Karpas-422 (cell line): ENCODE measurements around the gene PRDM16. TPM values are rescaled to one million over a fixed set of nuclear protein-coding genes. Genes with fewer than 3 reads are reported as not detected.
A peak's percentile ranks its signal among the peaks of the same experiment; 100 is the strongest.

Experiments used
- DNase-seq: peaks from one replicate; pipeline ENCODE4 v3.0.0-alpha.2; 2015
- H2AFZ ChIP-seq: fragments of 200-600 bp; sonication (generic); 2 replicates; pipeline ENCODE4 v1.6.1; 2014; ENCODE audit warnings: antibody characterized with exemption, low read length, mixed read lengths
- H3K27ac ChIP-seq: fragments of 200-600 bp; sonication (generic); 2 replicates; pipeline ENCODE4 v1.5.1; 2014; ENCODE audit warnings: mild to moderate bottlenecking, low read length, moderate library complexity
- H3K27me3 ChIP-seq: fragments of 200-600 bp; sonication (generic); 2 replicates; pipeline ENCODE4 v1.6.1; 2014; ENCODE audit warnings: low read length, mixed read lengths
- H3K36me3 ChIP-seq: fragments of 200-600 bp; sonication (generic); 2 replicates; pipeline ENCODE4 v1.6.1; 2014; ENCODE audit warnings: low read length, mixed read lengths; ENCODE audit not compliant: insufficient read depth
- H3K4me1 ChIP-seq: fragments of 200-600 bp; sonication (generic); 2 replicates; pipeline ENCODE4 v1.6.1; 2014; ENCODE audit warnings: mild to moderate bottlenecking, low read length, mixed read lengths
- H3K4me2 ChIP-seq: fragments of 200-600 bp; sonication (generic); 2 replicates; pipeline ENCODE4 v1.6.1; 2014; ENCODE audit warnings: low read length, low read depth, mild to moderate bottlenecking; ENCODE audit not compliant: poor library complexity, severe bottlenecking
- H3K4me3 ChIP-seq: fragments of 200-600 bp; sonication (generic); 2 replicates; pipeline ENCODE4 v1.5.1; 2014; ENCODE audit warnings: mild to moderate bottlenecking, antibody characterized with exemption, low read length, mixed read lengths
- H3K79me2 ChIP-seq: fragments of 200-600 bp; sonication (generic); 2 replicates; pipeline ENCODE4 v1.6.1; 2014; ENCODE audit warnings: mild to moderate bottlenecking, low read length, mixed read lengths
- H3K9ac ChIP-seq: fragments of 200-600 bp; sonication (generic); 2 replicates; pipeline ENCODE4 v1.6.0; 2014; ENCODE audit warnings: low read length
- H3K9me2 ChIP-seq: fragments of 200-600 bp; sonication (generic), shearing (Covaris generic); replicated peaks from 2 replicates; pipeline ENCODE4 v1.6.0; 2014; ENCODE audit warnings: mild to moderate bottlenecking, low read length, moderate library complexity; ENCODE audit not compliant: insufficient read depth
- H3K9me3 ChIP-seq: fragments of 300-700, 200-600 bp; sonication (generic); 2 replicates; pipeline ENCODE4 v1.6.1; 2014; ENCODE audit warnings: low read length, mixed read lengths
- H4K20me1 ChIP-seq: fragments of 200-600 bp; sonication (generic); 2 replicates; pipeline ENCODE4 v1.6.1; 2014; ENCODE audit warnings: mild to moderate bottlenecking, antibody characterized with exemption, low read length, low read depth; ENCODE audit not compliant: insufficient read depth
- total RNA-seq: library from RNA; depleted of rRNA; stranded (reverse); fragments of >200 nt; shearing (Covaris generic); gene quantifications from 2 replicates; pipeline ENCODE4 v1.2.3, GENCODE V29; 2014; ENCODE audit warnings: low replicate concordance

Gene PRDM16
- total RNA-seq, 1 experiment from 2014 or later, result not detected

GRCh38 chr1:3444298-3444697 lies 375.3 kb downstream of the PRDM16 start:
- Histone ChIP-seq H2AFZ (no peak overlapping the region), H3K9me2 (no peaks in the 10 kb centered on the region), H3K79me2 (no peaks in the 10 kb centered on the region), H3K4me1 (no peaks in the 10 kb centered on the region), H3K9me3 (0 out of 2 replicates have a peak, but pooled peaks cover 3% of the 10 kb centered on the region), H4K20me1 (no peaks in the 10 kb centered on the region), H3K4me2 (no peak overlapping the region), H3K36me3 (no peaks in the 10 kb centered on the region), H3K27me3 (no peaks in the 10 kb centered on the region), H3K9ac (no peak overlapping the region), H3K4me3 (no peak overlapping the region), H3K27ac (no peak overlapping the region)
- no peak for DNase-seq

GRCh38 chr1:3444736-3445135 lies 375.7 kb downstream of the PRDM16 start:
- H3K79me2 ChIP-seq, result no peaks in the 10 kb centered on the region
- DNase-seq, result no peak
- no peaks in the 10 kb centered on the region for H4K20me1 ChIP-seq
- no peak overlapping the region for H2AFZ ChIP-seq
- H3K27ac ChIP-seq, result no peak overlapping the region
- H3K9me3 ChIP-seq, result 0 out of 2 replicates have a peak, but pooled peaks cover 3% of the 10 kb centered on the region
- H3K27me3 ChIP-seq, result no peaks in the 10 kb centered on the region
- no peaks in the 10 kb centered on the region for H3K4me1 ChIP-seq
- H3K4me3 ChIP-seq, result no peak overlapping the region
- no peaks in the 10 kb centered on the region for H3K36me3 ChIP-seq
- H3K4me2 ChIP-seq, result no peak overlapping the region
- no peaks in the 10 kb centered on the region for H3K9me2 ChIP-seq
- no peak overlapping the region for H3K9ac ChIP-seq

- Histone ChIP-seq H3K27ac (no peak overlapping the region), H3K9me2 (no peaks in the 10 kb centered on the region), H3K27me3 (no peaks in the 10 kb centered on the region)
Observed at GRCh38 chr1:3450202-3450863, 381.3 kb downstream of the PRDM16 start.

GRCh38 chr1:3450983-3451382 lies 382.0 kb downstream of the PRDM16 start:
- no peaks in the 10 kb centered on the region for H3K9me2 ChIP-seq
- H3K4me2 ChIP-seq, result no peak overlapping the region
- no peak overlapping the region for H3K4me3 ChIP-seq
- H3K27me3 ChIP-seq, result no peaks in the 10 kb centered on the region
- H3K9ac ChIP-seq, result no peak overlapping the region
- H3K4me1 ChIP-seq, result no peaks in the 10 kb centered on the region
- no peak overlapping the region for H2AFZ ChIP-seq
- H3K9me3 ChIP-seq, result 0 out of 2 replicates have a peak, but pooled peaks cover 3% of the 10 kb centered on the region
- H3K27ac ChIP-seq, result no peak overlapping the region
- no peaks in the 10 kb centered on the region for H3K79me2 ChIP-seq
- peaks cover 5% of the 10 kb centered on the region; the same call in 1 of the 2 replicates for H4K20me1 ChIP-seq
- no peaks in the 10 kb centered on the region for H3K36me3 ChIP-seq
- no peak for DNase-seq

More at GRCh38 chr1:3450202-3450863, 381.3 kb downstream of the PRDM16 start:
- Histone ChIP-seq H3K9me3 (0 out of 2 replicates have a peak, but pooled peaks cover 3% of the 10 kb centered on the region), H3K4me1 (no peaks in the 10 kb centered on the region), H3K4me3 (no peak overlapping the region), H4K20me1 (peaks cover 5% of the 10 kb centered on the region; the same call in 1 of the 2 replicates), H3K79me2 (no peaks in the 10 kb centered on the region), H2AFZ (no peak overlapping the region), H3K9ac (no peak overlapping the region), H3K36me3 (no peaks in the 10 kb centered on the region), H3K4me2 (no peak overlapping the region)
- no peak for DNase-seq

GRCh38 chr1:3451994-3452865 lies 383.2 kb downstream of the PRDM16 start:
- Histone ChIP-seq H3K27me3 (no peaks in the 10 kb centered on the region), H3K9ac (no peak overlapping the region), H3K4me1 (no peaks in the 10 kb centered on the region), H3K27ac (no peak overlapping the region), H2AFZ (no peak overlapping the region), H3K9me2 (no peaks in the 10 kb centered on the region), H3K4me2 (no peak overlapping the region), H3K4me3 (no peak overlapping the region), H4K20me1 (peaks cover 5% of the 10 kb centered on the region; the same call in 1 of the 2 replicates), H3K36me3 (no peaks in the 10 kb centered on the region), H3K79me2 (no peaks in the 10 kb centered on the region), H3K9me3 (0 out of 2 replicates have a peak, but pooled peaks cover 3% of the 10 kb centered on the region)
- no peak for DNase-seq

- no peaks in the 10 kb centered on the region for H3K9me2 ChIP-seq
Observed at GRCh38 chr1:3452866-3453175, 383.8 kb downstream of the PRDM16 start.

GRCh38 chr1:3453203-3453761 lies 384.3 kb downstream of the PRDM16 start:
- Histone ChIP-seq H3K9me3 (no peaks in the 10 kb centered on the region), H3K9me2 (no peaks in the 10 kb centered on the region), H3K4me3 (no peak overlapping the region), H3K27me3 (no peaks in the 10 kb centered on the region), H3K4me2 (no peak overlapping the region), H3K36me3 (no peaks in the 10 kb centered on the region), H3K79me2 (no peaks in the 10 kb centered on the region), H4K20me1 (peaks cover 5% of the 10 kb centered on the region; the same call in 1 of the 2 replicates), H3K9ac (no peak overlapping the region), H2AFZ (no peak overlapping the region), H3K27ac (no peak overlapping the region), H3K4me1 (no peaks in the 10 kb centered on the region)
- DNase-seq, result peak; percentile 85

More at GRCh38 chr1:3452866-3453175, 383.8 kb downstream of the PRDM16 start:
- no peak overlapping the region for H3K27ac ChIP-seq
- no peak overlapping the region for H3K9ac ChIP-seq
- DNase-seq, result no peak
- no peaks in the 10 kb centered on the region for H3K9me3 ChIP-seq
- no peaks in the 10 kb centered on the region for H3K36me3 ChIP-seq
- no peaks in the 10 kb centered on the region for H3K27me3 ChIP-seq
- peaks cover 5% of the 10 kb centered on the region; the same call in 1 of the 2 replicates for H4K20me1 ChIP-seq
- no peaks in the 10 kb centered on the region for H3K4me1 ChIP-seq
- no peak overlapping the region for H2AFZ ChIP-seq
- H3K4me2 ChIP-seq, result no peak overlapping the region
- no peak overlapping the region for H3K4me3 ChIP-seq
- H3K79me2 ChIP-seq, result no peaks in the 10 kb centered on the region
